SJSA1 (cell line): ENCODE measurements around the gene NANOG. TPM values are rescaled to one million over a fixed set of nuclear protein-coding genes. Genes with fewer than 3 reads are reported as not detected.

Experiments used
- total RNA-seq: library from RNA; depleted of rRNA; stranded (reverse); fragments of >200 nt; shearing (Covaris generic); gene quantifications from 2 replicates; pipeline ENCODE4 v1.2.3, GENCODE V29; 2014; rRNA removed

Gene NANOG
- total RNA-seq, 1 experiment from 2014 or later: not detected

Other genes with a start within 250 kb of the NANOG start
- not detected in 2 replicates for gene APOBEC1, start 123.5 kb upstream of the NANOG start, total RNA-seq
- not detected in 2 replicates for gene GDF3, start 93.6 kb upstream of the NANOG start, total RNA-seq
- not detected in 2 replicates for gene DPPA3, start 78.0 kb upstream of the NANOG start, total RNA-seq
- not detected in 2 replicates for gene CLEC4C, start 42.0 kb upstream of the NANOG start, total RNA-seq
- gene NANOGNB, start 24.2 kb upstream of the NANOG start, total RNA-seq: not detected in 2 replicates
- not detected in 2 replicates for gene SLC2A14, start 83.5 kb downstream of the NANOG start, total RNA-seq
- 9.9 and 13.7 TPM in 2 replicates for gene SLC2A3, start 146.8 kb downstream of the NANOG start, total RNA-seq
- gene FOXJ2, start 243.3 kb downstream of the NANOG start, total RNA-seq: 10.3 and 12.1 TPM in 2 replicates